ENCODE results near the gene PRDM16. TPM values are rescaled to one million over a fixed set of nuclear protein-coding genes. Genes with fewer than 3 reads are reported as not detected.

The PRDM16 gene
- total and polyA plus RNA-seq, 2 donors (not counting 1 experiment from before 2014, with no cell fraction given) = 0.03 to 0.12 TPM

DNA sequence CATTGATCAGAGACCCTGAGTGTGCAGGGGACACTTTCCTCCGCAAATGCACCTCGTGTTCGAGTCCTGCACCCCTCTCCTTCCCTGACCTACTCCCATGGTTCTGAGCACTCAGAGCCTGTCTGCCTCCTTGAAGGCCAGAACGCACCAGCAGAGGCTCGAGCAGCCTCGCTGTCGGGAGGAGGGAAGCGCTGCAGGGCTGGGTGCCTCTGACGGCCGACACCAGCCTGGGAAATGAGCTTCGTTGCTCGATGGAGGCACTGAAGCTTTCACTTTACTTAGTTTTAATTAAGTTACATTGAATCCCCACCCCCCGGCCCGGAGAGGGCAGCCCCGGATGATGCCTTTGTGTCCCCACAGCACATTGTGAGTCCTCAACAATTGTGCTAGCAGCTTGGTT, 229.2 kb downstream of the PRDM16 start:
- WGBS (ENCODE audit: insufficient coverage) = 87% methylated on average over 12 of the region's 15 CpGs
- Histone ChIP-seq H3K79me2 (ENCODE audit: control insufficient read depth, insufficient read depth, low read length) (no peaks in the 10 kb centered on the region), H3K9ac (ENCODE audit: low read length) (no peak overlapping the region), H3K9me3 (ENCODE audit: control extremely low read depth in 1 of 3, control insufficient read depth in 2 of 3, insufficient read depth in 1 of 3, low read length in 2 of 3) (no peaks in the 10 kb centered on the region), H3K4me1 (ENCODE audit: control insufficient read depth in 2 of 2, insufficient read depth in 2 of 2, low read length in 2 of 2) (no peaks in the 10 kb centered on the region), H3K27ac (ENCODE audit: low read length in 2 of 2) (no peak overlapping the region), H4K20me1 (ENCODE audit: control insufficient read depth, insufficient read depth, low read length, poor library complexity, severe bottlenecking) (no peaks in the 10 kb centered on the region), H3K36me3 (replicated peaks in 1 of 2; ENCODE audit: control extremely low read depth in 1 of 2, control insufficient read depth in 1 of 2, extremely low read depth in 1 of 2, insufficient read depth in 2 of 2, low read length in 1 of 2) (no peaks in the 10 kb centered on the region), H3K27me3 (replicated peaks in 1 of 4; ENCODE audit: control extremely low read depth in 1 of 4, control insufficient read depth in 3 of 4, insufficient read depth in 4 of 4, low read length in 3 of 4) (no peaks in the 10 kb centered on the region), H3K4me2 (replicated peaks; ENCODE audit: low read depth, low read length, poor library complexity, severe bottlenecking) (no peak overlapping the region), H3K4me3 (ENCODE audit: control extremely low read depth in 1 of 5, extremely low read depth in 1 of 5, insufficient read depth in 1 of 5, low read depth in 2 of 5, low read length in 4 of 5) (no peak overlapping the region), H2AFZ (ENCODE audit: insufficient read depth, low read depth, low read length, poor library complexity, severe bottlenecking) (no peak overlapping the region)
- no peaks in the 10 kb centered on the region for H3K27me3 Mint-ChIP-seq
- ATAC-seq (ENCODE audit: low read depth) (no peak), DNase-seq (no peak)
- ChIA-PET POLR2A (no interaction called here), CTCF (no interaction called here)
- no peaks in the 10 kb centered on the region for H3K4me1 Mint-ChIP-seq
- TF ChIP-seq, protein P1, sequence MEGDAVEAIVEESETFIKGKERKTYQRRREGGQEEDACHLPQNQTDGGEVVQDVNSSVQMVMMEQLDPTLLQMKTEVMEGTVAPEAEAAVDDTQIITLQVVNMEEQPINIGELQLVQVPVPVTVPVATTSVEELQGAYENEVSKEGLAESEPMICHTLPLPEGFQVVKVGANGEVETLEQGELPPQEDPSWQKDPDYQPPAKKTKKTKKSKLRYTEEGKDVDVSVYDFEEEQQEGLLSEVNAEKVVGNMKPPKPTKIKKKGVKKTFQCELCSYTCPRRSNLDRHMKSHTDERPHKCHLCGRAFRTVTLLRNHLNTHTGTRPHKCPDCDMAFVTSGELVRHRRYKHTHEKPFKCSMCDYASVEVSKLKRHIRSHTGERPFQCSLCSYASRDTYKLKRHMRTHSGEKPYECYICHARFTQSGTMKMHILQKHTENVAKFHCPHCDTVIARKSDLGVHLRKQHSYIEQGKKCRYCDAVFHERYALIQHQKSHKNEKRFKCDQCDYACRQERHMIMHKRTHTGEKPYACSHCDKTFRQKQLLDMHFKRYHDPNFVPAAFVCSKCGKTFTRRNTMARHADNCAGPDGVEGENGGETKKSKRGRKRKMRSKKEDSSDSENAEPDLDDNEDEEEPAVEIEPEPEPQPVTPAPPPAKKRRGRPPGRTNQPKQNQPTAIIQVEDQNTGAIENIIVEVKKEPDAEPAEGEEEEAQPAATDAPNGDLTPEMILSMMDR (IDR thresholded peaks at IDR 0.05) = no peak
- H3K27ac Mint-ChIP-seq = no peak overlapping the region
- H3K9me3 Mint-ChIP-seq (ENCODE audit: insufficient read depth) = no peaks in the 10 kb centered on the region
- no peak overlapping the region for H3K4me3 Mint-ChIP-seq
- intact Hi-C loops (cut with micrococcal nuclease) = no loop called here

DNA sequence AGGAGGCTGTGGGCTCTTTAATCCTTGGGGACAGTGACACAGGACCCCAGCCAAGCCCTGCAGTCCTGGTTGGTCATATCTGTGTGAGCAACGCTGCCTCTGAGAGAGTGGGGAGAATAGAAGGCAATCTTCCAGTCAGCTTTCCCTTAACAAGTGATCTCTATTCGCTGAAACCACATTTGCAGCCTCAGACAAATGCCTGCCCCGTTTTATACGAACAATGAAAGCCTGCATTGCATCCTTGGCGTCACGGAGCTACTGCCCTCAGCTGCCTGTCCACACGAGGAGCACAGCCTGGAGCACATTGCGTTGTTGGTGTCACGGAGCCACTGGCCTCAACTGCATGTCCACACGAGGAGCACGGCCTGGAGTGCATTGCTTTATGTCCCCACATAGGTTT, 235.2 kb downstream of the PRDM16 start:
- peaks cover 8% of the 10 kb centered on the region for H3K4me1 Mint-ChIP-seq
- peaks cover 5% of the 10 kb centered on the region for H3K27me3 Mint-ChIP-seq
- Histone ChIP-seq H3K36me3 (replicated peaks in 1 of 2; ENCODE audit: control extremely low read depth in 1 of 2, control insufficient read depth in 1 of 2, extremely low read depth in 1 of 2, insufficient read depth in 2 of 2, low read length in 1 of 2) (no peaks in the 10 kb centered on the region), H2AFZ (ENCODE audit: insufficient read depth, low read depth, low read length, poor library complexity, severe bottlenecking) (no peak overlapping the region), H3K4me1 (ENCODE audit: control insufficient read depth in 2 of 2, insufficient read depth in 2 of 2, low read length in 2 of 2) (no peaks in the 10 kb centered on the region), H3K9me3 (ENCODE audit: control extremely low read depth in 1 of 3, control insufficient read depth in 2 of 3, insufficient read depth in 1 of 3, low read length in 2 of 3) (no peaks in the 10 kb centered on the region), H3K9ac (ENCODE audit: low read length) (no peak overlapping the region), H3K79me2 (ENCODE audit: control insufficient read depth, insufficient read depth, low read length) (no peaks in the 10 kb centered on the region), H3K4me3 (ENCODE audit: control extremely low read depth in 1 of 5, extremely low read depth in 1 of 5, insufficient read depth in 1 of 5, low read depth in 2 of 5, low read length in 4 of 5) (no peak overlapping the region), H3K27me3 (replicated peaks in 1 of 4; ENCODE audit: control extremely low read depth in 1 of 4, control insufficient read depth in 3 of 4, insufficient read depth in 4 of 4, low read length in 3 of 4) (no peaks in the 10 kb centered on the region), H3K4me2 (replicated peaks; ENCODE audit: low read depth, low read length, poor library complexity, severe bottlenecking) (no peak overlapping the region), H4K20me1 (ENCODE audit: control insufficient read depth, insufficient read depth, low read length, poor library complexity, severe bottlenecking) (no peaks in the 10 kb centered on the region), H3K27ac (ENCODE audit: low read length in 2 of 2) (no peak overlapping the region)
- CTCF ChIA-PET = no interaction called here
- intact Hi-C loops (cut with micrococcal nuclease) = no loop called here
- no peak for ATAC-seq (ENCODE audit: low read depth)
- POLR2A ChIA-PET = no interaction called here
- WGBS (ENCODE audit: insufficient coverage) = 82% methylated on average over 11 of the region's 11 CpGs
- no peak for TF ChIP-seq EZH2 (IDR thresholded peaks at IDR 0.05; ENCODE audit: borderline replicate concordance, insufficient read depth, low read depth, low read length, poor library complexity, severe bottlenecking)
- TF ChIP-seq, protein P1 (IDR thresholded peaks at IDR 0.05) = no peak
- H3K4me3 Mint-ChIP-seq = no peak overlapping the region
- no peaks in the 10 kb centered on the region for H3K9me3 Mint-ChIP-seq (ENCODE audit: insufficient read depth)
- no peak for DNase-seq
- no peak overlapping the region for H3K27ac Mint-ChIP-seq
